Large intestine (tissue), 3 donors: Measurements from ENCODE around the gene CNPPD1. TPM values are rescaled to one million over a fixed set of nuclear protein-coding genes. Genes with fewer than 3 reads are reported as not detected.

Source experiments
- DNase-seq, 2 donors: peaks; one replicate each; pipeline versions ENCODE4 v3.0.0 to v3.0.0-alpha.2; 2013
- H3K27ac ChIP-seq: one replicate; pipeline ENCODE4 v1.5.1; 2013; ENCODE audit warnings: low read length
- H3K27me3 ChIP-seq: 2 replicates; pipeline ENCODE4 v1.6.1; 2013; ENCODE audit warnings: low read length; ENCODE audit not compliant: control insufficient read depth, insufficient read depth
- H3K36me3 ChIP-seq: 2 replicates; pipeline ENCODE4 v1.6.1; 2013; ENCODE audit warnings: low read length; ENCODE audit not compliant: control insufficient read depth, insufficient read depth
- H3K4me1 ChIP-seq: one replicate; pipeline ENCODE4 v1.6.1; 2013; ENCODE audit warnings: low read length; ENCODE audit not compliant: control insufficient read depth, insufficient read depth
- H3K4me3 ChIP-seq: one replicate; pipeline ENCODE4 v1.5.1; 2013; ENCODE audit warnings: low read length
- H3K9me3 ChIP-seq: one replicate; pipeline ENCODE4 v1.6.1; 2013; ENCODE audit warnings: mild to moderate bottlenecking, low read depth, low read length, moderate library complexity; ENCODE audit not compliant: control insufficient read depth
- WGBS: methylation state at CpG from one replicate; pipeline ENCODE4 v1.1.5; 2013; ENCODE audit warnings: low lambda C conversion rate; ENCODE audit not compliant: insufficient coverage; 5-methylcytosine and 5-hydroxymethylcytosine counted together
- polyA plus RNA-seq: library from polyadenylated mRNA; unstranded; fragments of 120-200 nt; gene quantifications from one replicate; pipeline ENCODE4 v1.2.1, GENCODE V29; 2013

Gene CNPPD1
- polyA plus RNA-seq, 1 donor, result 56.2 TPM

GRCh38 chr2:219198974-219199373 lies 22.2 kb upstream of the CNPPD1 start:
- WGBS, result no CpG with 5 or more reads among the region's 5 CpGs
- no peak overlapping the region for H3K4me3 ChIP-seq
- DNase-seq, result no peak

GRCh38 chr2:219197388-219197787 lies 20.7 kb upstream of the CNPPD1 start:
- Histone ChIP-seq H3K4me1 (no peaks in the 10 kb centered on the region), H3K4me3 (no peak overlapping the region), H3K9me3 (peaks cover 3% of the 10 kb centered on the region), H3K27me3 (no peaks in the 10 kb centered on the region), H3K27ac (no peak overlapping the region), H3K36me3 (no peaks in the 10 kb centered on the region)
- WGBS, result no CpG with 5 or more reads among the region's 1 CpG
- DNase-seq, result no peak

More at GRCh38 chr2:219198974-219199373, 22.2 kb upstream of the CNPPD1 start:
- peaks cover 3% of the 10 kb centered on the region for H3K9me3 ChIP-seq
- no peaks in the 10 kb centered on the region for H3K36me3 ChIP-seq
- H3K4me1 ChIP-seq, result no peaks in the 10 kb centered on the region
- no peak overlapping the region for H3K27ac ChIP-seq
- H3K27me3 ChIP-seq, result no peaks in the 10 kb centered on the region

DNA sequence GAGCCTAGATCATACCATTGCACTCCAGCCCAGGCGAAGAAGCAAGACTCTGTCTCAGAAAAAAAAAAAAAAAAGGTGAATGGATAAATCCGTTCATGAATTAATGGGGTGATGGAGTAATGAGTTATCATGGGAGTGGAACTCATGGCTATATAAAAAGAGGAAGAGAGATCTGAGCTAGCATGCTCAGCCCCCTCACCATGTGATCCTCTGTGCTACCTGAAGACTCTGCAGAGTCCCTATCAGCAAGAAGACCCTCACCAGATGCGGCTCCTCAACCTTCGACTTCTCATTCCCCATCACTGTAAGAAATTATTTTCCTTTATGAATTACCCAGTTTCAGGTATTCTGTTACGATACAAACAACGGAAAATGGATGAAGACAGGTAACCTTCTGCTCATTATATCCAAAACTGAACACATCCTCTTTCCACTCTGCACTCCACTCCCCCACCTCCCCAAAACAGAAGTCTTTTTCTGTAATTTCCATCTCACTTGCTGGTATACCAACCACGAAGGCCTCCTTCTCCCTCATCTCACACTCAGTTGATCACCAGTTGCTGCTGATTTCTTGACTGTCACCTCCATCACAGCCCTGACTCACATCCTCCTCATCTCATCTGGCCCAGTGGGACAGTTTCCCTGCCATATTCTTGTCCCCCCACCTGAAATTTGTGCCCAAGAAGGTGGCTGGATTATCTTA lies 10.2 kb upstream of the CNPPD1 start:
- Histone ChIP-seq H3K4me3 (no peak overlapping the region), H3K27ac (no peak overlapping the region), H3K9me3 (no peaks in the 10 kb centered on the region), H3K36me3 (peaks cover 30% of the 10 kb centered on the region), H3K27me3 (no peaks in the 10 kb centered on the region), H3K4me1 (peaks cover 5% of the 10 kb centered on the region)
- no peak for DNase-seq
- WGBS, result no CpG with 5 or more reads among the region's 7 CpGs

GRCh38 chr2:219184121-219184520 lies 7.4 kb upstream of the CNPPD1 start:
- no peak for DNase-seq
- H3K36me3 ChIP-seq, result peaks cover 55% of the 10 kb centered on the region
- no peak overlapping the region for H3K27ac ChIP-seq

GRCh38 chr2:219183151-219183772 lies 6.5 kb upstream of the CNPPD1 start:
- no peaks in the 10 kb centered on the region for H3K27me3 ChIP-seq
- no CpG with 5 or more reads among the region's 6 CpGs for WGBS
- peaks cover 16% of the 10 kb centered on the region for H3K4me1 ChIP-seq
- H3K27ac ChIP-seq, result peak overlapping the region; percentile 77
- peak in 1 of 2 donors; percentile 53 for DNase-seq
- H3K9me3 ChIP-seq, result no peaks in the 10 kb centered on the region
- H3K4me3 ChIP-seq, result no peak overlapping the region
- peaks cover 55% of the 10 kb centered on the region for H3K36me3 ChIP-seq

More at GRCh38 chr2:219184121-219184520, 7.4 kb upstream of the CNPPD1 start:
- Histone ChIP-seq H3K4me3 (no peak overlapping the region), H3K9me3 (no peaks in the 10 kb centered on the region), H3K4me1 (peaks cover 13% of the 10 kb centered on the region), H3K27me3 (no peaks in the 10 kb centered on the region)
- WGBS, result no CpG with 5 or more reads among the region's 2 CpGs

DNA sequence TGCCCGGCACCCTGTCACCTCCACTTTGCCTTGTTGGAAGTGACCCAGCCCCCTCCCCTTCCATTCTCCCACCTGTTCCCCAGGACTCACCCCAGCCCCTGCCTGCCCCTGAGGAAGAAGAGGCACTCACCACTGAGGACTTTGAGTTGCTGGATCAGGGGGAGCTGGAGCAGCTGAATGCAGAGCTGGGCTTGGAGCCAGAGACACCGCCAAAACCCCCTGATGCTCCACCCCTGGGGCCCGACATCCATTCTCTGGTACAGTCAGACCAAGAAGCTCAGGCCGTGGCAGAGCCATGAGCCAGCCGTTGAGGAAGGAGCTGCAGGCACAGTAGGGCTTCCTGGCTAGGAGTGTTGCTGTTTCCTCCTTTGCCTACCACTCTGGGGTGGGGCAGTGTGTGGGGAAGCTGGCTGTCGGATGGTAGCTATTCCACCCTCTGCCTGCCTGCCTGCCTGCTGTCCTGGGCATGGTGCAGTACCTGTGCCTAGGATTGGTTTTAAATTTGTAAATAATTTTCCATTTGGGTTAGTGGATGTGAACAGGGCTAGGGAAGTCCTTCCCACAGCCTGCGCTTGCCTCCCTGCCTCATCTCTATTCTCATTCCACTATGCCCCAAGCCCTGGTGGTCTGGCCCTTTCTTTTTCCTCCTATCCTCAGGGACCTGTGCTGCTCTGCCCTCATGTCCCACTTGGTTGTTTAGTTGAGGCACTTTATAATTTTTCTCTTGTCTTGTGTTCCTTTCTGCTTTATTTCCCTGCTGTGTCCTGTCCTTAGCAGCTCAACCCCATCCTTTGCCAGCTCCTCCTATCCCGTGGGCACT lies 5.8 kb upstream of the CNPPD1 start:
- peak overlapping the region; percentile 77 for H3K27ac ChIP-seq
- no peak overlapping the region for H3K4me3 ChIP-seq
- no peak for DNase-seq
- H3K27me3 ChIP-seq, result no peaks in the 10 kb centered on the region
- H3K9me3 ChIP-seq, result no peaks in the 10 kb centered on the region
- H3K4me1 ChIP-seq, result peaks cover 16% of the 10 kb centered on the region
- H3K36me3 ChIP-seq, result peaks cover 55% of the 10 kb centered on the region
- WGBS, result 100% methylated on average over 1 of the region's 8 CpGs

- no peak for DNase-seq
- peaks cover 16% of the 10 kb centered on the region for H3K4me1 ChIP-seq
- H3K27ac ChIP-seq, result no peak overlapping the region
- no peak overlapping the region for H3K4me3 ChIP-seq
- H3K27me3 ChIP-seq, result no peaks in the 10 kb centered on the region
- no CpG with 5 or more reads among the region's 6 CpGs for WGBS
- H3K9me3 ChIP-seq, result no peaks in the 10 kb centered on the region
- H3K36me3 ChIP-seq, result peaks cover 55% of the 10 kb centered on the region
These were observed 4.8 kb upstream of the CNPPD1 start for GRCh38 chr2:219181531-219181930.

DNA sequence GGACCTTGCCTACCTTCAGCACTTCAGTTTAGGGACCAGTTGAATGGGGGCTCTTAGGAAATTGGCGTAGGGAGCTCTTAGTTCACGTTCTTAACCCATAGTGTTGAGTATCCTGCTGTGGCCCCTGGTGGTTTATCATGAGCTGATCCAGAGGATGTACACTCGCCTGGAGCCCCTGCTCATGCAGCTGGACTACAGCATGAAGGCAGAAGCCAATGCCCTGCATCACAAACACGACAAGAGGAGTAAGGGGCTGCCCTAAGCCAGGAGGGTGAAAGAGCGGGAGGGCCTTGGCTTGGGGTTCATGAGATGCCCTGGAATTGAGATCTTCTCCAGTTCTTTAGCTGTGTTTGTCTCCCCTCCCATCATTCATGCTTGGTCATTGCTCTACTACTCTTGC lies 4.2 kb upstream of the CNPPD1 start:
- no peak for DNase-seq
- H3K4me1 ChIP-seq, result peaks cover 16% of the 10 kb centered on the region
- H3K36me3 ChIP-seq, result peaks cover 55% of the 10 kb centered on the region

DNA sequence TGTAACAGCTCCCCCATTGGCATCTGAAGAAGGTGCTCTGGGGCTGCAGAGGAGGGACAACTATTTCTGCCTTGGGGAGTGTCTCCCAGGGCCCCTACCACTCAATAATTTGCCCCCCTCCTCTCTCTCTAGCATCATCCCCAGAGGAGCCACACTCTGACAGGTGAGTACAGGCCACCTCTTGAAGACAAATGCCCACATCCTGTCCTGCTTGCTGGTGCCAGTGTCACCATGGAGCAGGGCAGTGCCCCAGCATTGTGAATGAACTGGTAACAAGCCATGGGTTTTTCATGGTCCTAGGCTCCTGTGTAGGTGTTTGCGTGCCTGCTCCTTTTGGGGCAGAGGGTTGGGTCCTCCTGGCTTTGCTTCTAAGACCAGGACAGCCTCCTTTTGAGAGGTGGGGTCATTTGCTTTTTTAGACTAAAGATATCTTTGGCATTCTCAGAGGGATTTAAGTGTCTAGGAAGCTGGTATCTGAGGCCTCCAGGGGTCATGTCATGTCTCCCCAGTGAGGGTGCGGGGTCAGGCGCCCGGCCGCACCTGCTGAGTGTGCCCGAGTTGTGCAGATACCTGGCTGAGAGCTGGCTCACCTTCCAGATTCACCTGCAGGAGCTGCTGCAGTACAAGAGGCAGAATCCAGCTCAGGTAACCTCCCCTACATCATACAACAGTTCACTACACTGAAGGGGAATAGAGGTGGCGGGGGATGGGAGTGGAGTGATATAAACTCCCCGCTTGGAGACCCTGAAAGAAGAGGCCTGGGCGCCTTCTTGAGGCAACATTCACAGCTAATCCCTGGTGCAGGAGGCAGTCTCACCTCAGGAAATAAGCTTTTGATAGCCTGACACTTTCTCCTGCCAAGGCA lies 3.1 kb upstream of the CNPPD1 start:
- Histone ChIP-seq H3K4me3 (peak overlapping the region; percentile 70), H3K4me1 (peaks cover 23% of the 10 kb centered on the region)
- no peak for DNase-seq

More for the DNA sequence above, 4.2 kb upstream of the CNPPD1 start:
- Histone ChIP-seq H3K4me3 (no peak overlapping the region), H3K27ac (no peak overlapping the region), H3K27me3 (no peaks in the 10 kb centered on the region), H3K9me3 (no peaks in the 10 kb centered on the region)
- WGBS, result no CpG with 5 or more reads among the region's 5 CpGs

More for the DNA sequence above, 3.1 kb upstream of the CNPPD1 start:
- Histone ChIP-seq H3K27me3 (no peaks in the 10 kb centered on the region), H3K27ac (no peak overlapping the region), H3K36me3 (peaks cover 53% of the 10 kb centered on the region), H3K9me3 (no peaks in the 10 kb centered on the region)
- no CpG with 5 or more reads among the region's 9 CpGs for WGBS
